Transverse colon (tissue), 3 donors: ENCODE results near the gene DST.

Source experiments
- CTCF ChIP-seq, 5 experiments: fragments of 200-600 bp in 3 of 5; fragments of 450-650 bp in 2 of 5; sonication (generic) in 3 of 5; IDR thresholded peaks; 1 replicate in 2 of 5; 2 replicates in 3 of 5; pipeline ENCODE4 v1.5.1; 2016 to 2017; ENCODE audit warnings: antibody characterized with exemption in 5 of 5, inconsistent platforms in 3 of 5, mild to moderate bottlenecking in 2 of 5, moderate library complexity in 1 of 5
- POLR2A ChIP-seq: fragments of 450-650 bp; IDR thresholded peaks from one replicate; pipeline ENCODE4 v1.6.1; 2016; ENCODE audit warnings: antibody characterized with exemption, mild to moderate bottlenecking, moderate library complexity

GRCh38 chr6:56521976-56522375, 120.7 kb downstream of the DST start:
- TF ChIP-seq CTCF (IDR thresholded peaks at IDR 0.05) (no peak), POLR2A (no peak)
